SW 1271 (cell line): Measurements from ENCODE around the gene COL24A1.
"Not testable (repeated sequence)": the region's sequence is repeated elsewhere in the genome, so short reads cannot be mapped to it uniquely, and the experiment has no call there.

Experiments
- DNase-seq, 2 experiments: peaks; one replicate each; lab custom pipeline; 2025; lab: John Stamatoyannopoulos, UW

Gene COL24A1

GRCh38 chr1:86152887-86153286 is 3.7 kb downstream of the COL24A1 start:
- no peak for DNase-seq

GRCh38 chr1:86151427-86151826 is 5.1 kb downstream of the COL24A1 start:
- no peak for DNase-seq

- no peak for DNase-seq
These were observed 6.0 kb downstream of the COL24A1 start for GRCh38 chr1:86150553-86151055.

- no peak for DNase-seq
These were observed 7.0 kb downstream of the COL24A1 start for GRCh38 chr1:86149591-86149990.

- DNase-seq, result no peak
These were observed 8.8 kb downstream of the COL24A1 start for GRCh38 chr1:86147755-86148154.

GRCh38 chr1:86146566-86146965 is 10.0 kb downstream of the COL24A1 start:
- no peak for DNase-seq

- no peak for DNase-seq
These were observed 16.2 kb downstream of the COL24A1 start for GRCh38 chr1:86140281-86140880.

- no peak for DNase-seq
These were observed 17.8 kb downstream of the COL24A1 start for GRCh38 chr1:86138746-86139145.

GRCh38 chr1:86137436-86137835 is 19.1 kb downstream of the COL24A1 start:
- DNase-seq, result no peak

GRCh38 chr1:86119214-86119764 is 37.3 kb downstream of the COL24A1 start:
- DNase-seq, result no peak

- no peak for DNase-seq
These were observed 41.7 kb downstream of the COL24A1 start for GRCh38 chr1:86114816-86115400.

GRCh38 chr1:86114236-86114635 is 42.3 kb downstream of the COL24A1 start:
- DNase-seq, result no peak

GRCh38 chr1:86111590-86111989 is 45.0 kb downstream of the COL24A1 start:
- DNase-seq, result not testable (repeated sequence)

- no peak for DNase-seq
These were observed 46.0 kb downstream of the COL24A1 start for GRCh38 chr1:86110451-86111129.

GRCh38 chr1:86105533-86105866 is 51.1 kb downstream of the COL24A1 start:
- DNase-seq, result no peak

GRCh38 chr1:86104606-86105532 is 51.7 kb downstream of the COL24A1 start:
- no peak for DNase-seq

GRCh38 chr1:86101616-86102015 is 55.0 kb downstream of the COL24A1 start:
- DNase-seq, result no peak

GRCh38 chr1:86100401-86100800 is 56.2 kb downstream of the COL24A1 start:
- DNase-seq, result no peak

GRCh38 chr1:86089765-86090164 is 66.8 kb downstream of the COL24A1 start:
- no peak for DNase-seq

GRCh38 chr1:86085741-86086409 is 70.7 kb downstream of the COL24A1 start:
- DNase-seq, result no peak

- DNase-seq, result no peak
These were observed 71.6 kb downstream of the COL24A1 start for GRCh38 chr1:86084998-86085397.
